Fibroblast of lung (primary cell): ENCODE measurements around the gene USP7.

Experiments
- EZH2 ChIP-seq: IDR thresholded peaks from 2 replicates; pipeline ENCODE4 v1.5.1; 2012; ENCODE audit warnings: low read length, control low read depth, mild to moderate bottlenecking; ENCODE audit errors: missing control alignments
- TF ChIP-seq, protein P1 (sequence below), 2 donors: IDR thresholded peaks in 1 of 2; conservative IDR thresholded peaks in 1 of 2; 1 replicate in 1 of 2; 2 replicates in 1 of 2; pipeline ENCODE4 v1.5.1; 2011 to 2012; ENCODE audit warnings: low read length in 2 of 2, control low read depth in 1 of 2, inconsistent platforms in 1 of 2, low read depth in 1 of 2, mild to moderate bottlenecking in 1 of 2

DNA sequence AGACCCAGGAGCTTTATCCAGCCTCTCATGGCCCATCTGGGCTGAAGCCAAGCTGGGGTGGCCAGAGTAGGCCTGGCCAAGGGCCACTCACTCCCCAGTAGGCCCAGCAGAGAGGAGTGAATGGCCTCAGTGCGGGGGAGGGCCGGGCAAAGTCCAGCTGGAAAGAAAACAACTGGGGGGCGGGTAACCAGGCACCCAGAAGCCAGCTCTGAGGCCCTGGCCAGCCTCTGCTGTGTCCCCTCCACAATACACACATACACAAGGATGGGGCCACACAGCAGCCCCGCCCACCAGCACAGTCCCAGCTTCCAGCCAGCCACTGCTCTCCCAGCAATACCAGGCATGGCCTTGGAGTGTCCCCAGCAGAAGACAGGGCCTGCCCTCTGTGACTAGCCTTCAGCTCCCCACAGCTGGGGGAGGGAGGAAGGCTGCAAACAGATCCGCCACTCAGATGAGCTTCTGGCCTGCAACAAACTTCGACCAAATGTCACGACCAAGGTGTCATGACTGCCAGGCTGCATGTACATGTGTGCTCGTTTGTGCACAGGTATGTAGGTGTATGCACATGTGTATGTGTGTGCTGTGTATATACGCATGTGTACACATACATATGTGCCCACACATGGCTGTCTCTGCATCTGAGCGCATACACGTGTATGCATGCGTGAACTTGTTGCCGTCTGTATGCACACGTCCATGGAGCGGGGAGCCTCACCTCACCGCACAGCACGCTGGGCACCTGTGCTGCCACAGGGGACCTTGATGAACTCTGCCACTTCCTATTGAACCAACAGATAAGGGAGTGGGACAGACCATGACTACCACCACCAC lies 99.9 kb downstream of the USP7 start:
- TF ChIP-seq, protein P1, sequence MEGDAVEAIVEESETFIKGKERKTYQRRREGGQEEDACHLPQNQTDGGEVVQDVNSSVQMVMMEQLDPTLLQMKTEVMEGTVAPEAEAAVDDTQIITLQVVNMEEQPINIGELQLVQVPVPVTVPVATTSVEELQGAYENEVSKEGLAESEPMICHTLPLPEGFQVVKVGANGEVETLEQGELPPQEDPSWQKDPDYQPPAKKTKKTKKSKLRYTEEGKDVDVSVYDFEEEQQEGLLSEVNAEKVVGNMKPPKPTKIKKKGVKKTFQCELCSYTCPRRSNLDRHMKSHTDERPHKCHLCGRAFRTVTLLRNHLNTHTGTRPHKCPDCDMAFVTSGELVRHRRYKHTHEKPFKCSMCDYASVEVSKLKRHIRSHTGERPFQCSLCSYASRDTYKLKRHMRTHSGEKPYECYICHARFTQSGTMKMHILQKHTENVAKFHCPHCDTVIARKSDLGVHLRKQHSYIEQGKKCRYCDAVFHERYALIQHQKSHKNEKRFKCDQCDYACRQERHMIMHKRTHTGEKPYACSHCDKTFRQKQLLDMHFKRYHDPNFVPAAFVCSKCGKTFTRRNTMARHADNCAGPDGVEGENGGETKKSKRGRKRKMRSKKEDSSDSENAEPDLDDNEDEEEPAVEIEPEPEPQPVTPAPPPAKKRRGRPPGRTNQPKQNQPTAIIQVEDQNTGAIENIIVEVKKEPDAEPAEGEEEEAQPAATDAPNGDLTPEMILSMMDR (conservative IDR thresholded peaks at IDR 0.05 in 1 of 2, IDR thresholded peaks at IDR 0.05 in 1 of 2; ENCODE audit: low read depth in 1 of 2, low read length in 2 of 2), result no peak
- TF ChIP-seq EZH2, result no peak
